Measurements from ENCODE around the gene FAM193A. TPM values are rescaled to one million over a fixed set of nuclear protein-coding genes. Genes with fewer than 3 reads are reported as not detected.

The FAM193A gene
- total and polyA plus RNA-seq, 2 donors (not counting 1 experiment from before 2014, with no cell fraction given), result 16.0 to 62.7 TPM

- POLR2A ChIA-PET, result no interaction called here
These were observed 245.5 kb downstream of the FAM193A start for GRCh38 chr4:2781911-2782310.

More at GRCh38 chr4:2781911-2782310, 245.5 kb downstream of the FAM193A start:
- Mint-ChIP-seq H3K4me1 (peaks cover 18% of the 10 kb centered on the region), H3K27me3 (no peaks in the 10 kb centered on the region), H3K4me3 (no peak overlapping the region), H3K27ac (no peak overlapping the region), H3K9me3 (ENCODE audit: insufficient read depth) (peaks cover 3% of the 10 kb centered on the region)
- CTCF ChIA-PET, result interaction anchor here (0.7 kb wide), 1 partner anchor 196 kb away, joined by 3 read pairs; no protein-coding TSS in a partner anchor
- Histone ChIP-seq H3K79me2 (ENCODE audit: control insufficient read depth, insufficient read depth, low read length) (no peaks in the 10 kb centered on the region), H3K9me3 (ENCODE audit: control extremely low read depth in 1 of 3, control insufficient read depth in 2 of 3, insufficient read depth in 1 of 3, low read length in 2 of 3) (peaks cover 0 to 9% (median 5%) of the 10 kb centered on the region in 3 donors), H3K27ac (ENCODE audit: low read length in 2 of 2) (no peak overlapping the region), H4K20me1 (ENCODE audit: control insufficient read depth, insufficient read depth, low read length, poor library complexity, severe bottlenecking) (no peaks in the 10 kb centered on the region), H3K27me3 (replicated peaks in 1 of 4; ENCODE audit: control extremely low read depth in 1 of 4, control insufficient read depth in 3 of 4, insufficient read depth in 4 of 4, low read length in 3 of 4) (no peaks in the 10 kb centered on the region), H3K4me1 (ENCODE audit: control insufficient read depth in 2 of 2, insufficient read depth in 2 of 2, low read length in 2 of 2) (peaks cover 20% of the 10 kb centered on the region in 2 donors), H3K4me3 (ENCODE audit: control extremely low read depth in 1 of 5, extremely low read depth in 1 of 5, insufficient read depth in 1 of 5, low read depth in 2 of 5, low read length in 4 of 5) (no peak overlapping the region), H3K4me2 (replicated peaks; ENCODE audit: low read depth, low read length, poor library complexity, severe bottlenecking) (no peak overlapping the region), H3K36me3 (replicated peaks in 1 of 2; ENCODE audit: control extremely low read depth in 1 of 2, control insufficient read depth in 1 of 2, extremely low read depth in 1 of 2, insufficient read depth in 2 of 2, low read length in 1 of 2) (no peaks in the 10 kb centered on the region), H2AFZ (ENCODE audit: insufficient read depth, low read depth, low read length, poor library complexity, severe bottlenecking) (no peak overlapping the region), H3K9ac (ENCODE audit: low read length) (no peak overlapping the region)
- WGBS (ENCODE audit: insufficient coverage), result 100% methylated on average over 5 of the region's 10 CpGs
- intact Hi-C loops (cut with micrococcal nuclease), result no loop called here
- no peak for ATAC-seq (ENCODE audit: low read depth)
- DNase-seq, result no peak
- TF ChIP-seq, protein P1, sequence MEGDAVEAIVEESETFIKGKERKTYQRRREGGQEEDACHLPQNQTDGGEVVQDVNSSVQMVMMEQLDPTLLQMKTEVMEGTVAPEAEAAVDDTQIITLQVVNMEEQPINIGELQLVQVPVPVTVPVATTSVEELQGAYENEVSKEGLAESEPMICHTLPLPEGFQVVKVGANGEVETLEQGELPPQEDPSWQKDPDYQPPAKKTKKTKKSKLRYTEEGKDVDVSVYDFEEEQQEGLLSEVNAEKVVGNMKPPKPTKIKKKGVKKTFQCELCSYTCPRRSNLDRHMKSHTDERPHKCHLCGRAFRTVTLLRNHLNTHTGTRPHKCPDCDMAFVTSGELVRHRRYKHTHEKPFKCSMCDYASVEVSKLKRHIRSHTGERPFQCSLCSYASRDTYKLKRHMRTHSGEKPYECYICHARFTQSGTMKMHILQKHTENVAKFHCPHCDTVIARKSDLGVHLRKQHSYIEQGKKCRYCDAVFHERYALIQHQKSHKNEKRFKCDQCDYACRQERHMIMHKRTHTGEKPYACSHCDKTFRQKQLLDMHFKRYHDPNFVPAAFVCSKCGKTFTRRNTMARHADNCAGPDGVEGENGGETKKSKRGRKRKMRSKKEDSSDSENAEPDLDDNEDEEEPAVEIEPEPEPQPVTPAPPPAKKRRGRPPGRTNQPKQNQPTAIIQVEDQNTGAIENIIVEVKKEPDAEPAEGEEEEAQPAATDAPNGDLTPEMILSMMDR (IDR thresholded peaks at IDR 0.05), result no peak
- TF ChIP-seq EZH2 (IDR thresholded peaks at IDR 0.05; ENCODE audit: borderline replicate concordance, insufficient read depth, low read depth, low read length, poor library complexity, severe bottlenecking), result no peak

Small RNA genes within 50 kb of the gene (small RNA-seq; reads per million reads assigned to genes)
- not detected for gene CR545473.1 (ENCODE audit: insufficient read length, low read depth, low replicate concordance)
- gene RF00019 (ENCODE audit: insufficient read length, low read depth, low replicate concordance), result not detected

Other genes starting within 250 kb of the FAM193A start
- gene ZFYVE28, start 118.0 kb upstream of the FAM193A start, total RNA-seq, result 12.1 and 13.4 TPM in 2 replicates
- 5.8 and 7.6 TPM in 2 replicates for gene ZFYVE28, start 118.0 kb upstream of the FAM193A start, polyA plus RNA-seq
- gene CFAP99, start 117.7 kb upstream of the FAM193A start, total RNA-seq, result not detected in 2 replicates
- not detected in 2 replicates for gene CFAP99, start 117.7 kb upstream of the FAM193A start, polyA plus RNA-seq
- 95.2 and 104 TPM in 2 replicates for gene RNF4, start 67.5 kb upstream of the FAM193A start, total RNA-seq
- 61.8 and 75.7 TPM in 2 replicates for gene RNF4, start 67.5 kb upstream of the FAM193A start, polyA plus RNA-seq
- gene TNIP2, start 219.7 kb downstream of the FAM193A start, total RNA-seq, result 47.6 and 51.0 TPM in 2 replicates
- gene TNIP2, start 219.7 kb downstream of the FAM193A start, polyA plus RNA-seq, result 71.9 and 107 TPM in 2 replicates

Data from B cell (primary cell).